ENCODE data around the gene NHERF1. TPM values are rescaled to one million over a fixed set of nuclear protein-coding genes. Genes with fewer than 3 reads are reported as not detected.
A peak's percentile ranks its signal among the peaks of the same experiment; 100 is the strongest.

The NHERF1 gene
- total RNA-seq, 2 donors from 2014 or later: 20.2 to 30.9 TPM

GRCh38 chr17:74738051-74738996 is 10.1 kb upstream of the NHERF1 start:
- TF ChIP-seq CTCF (IDR thresholded peaks at IDR 0.05): no peak
- Histone ChIP-seq H3K4me3 (peak overlapping the region in 1 of 2 donors; percentile 47), H3K27me3 (peaks cover 8 to 19% of the 10 kb centered on the region in 2 donors), H3K27ac (no peak overlapping the region), H3K36me3 (no peaks in the 10 kb centered on the region), H3K9me3 (no peaks in the 10 kb centered on the region), H3K4me1 (peaks cover 0 to 26% of the 10 kb centered on the region in 2 donors)
- no peak for DNase-seq (ENCODE audit: low spot score)

GRCh38 chr17:74739227-74739831 is 9.1 kb upstream of the NHERF1 start:
- Histone ChIP-seq H3K36me3 (no peaks in the 10 kb centered on the region), H3K9me3 (no peaks in the 10 kb centered on the region), H3K4me3 (no peak overlapping the region), H3K27ac (no peak overlapping the region), H3K4me1 (peaks cover 0 to 29% of the 10 kb centered on the region in 2 donors), H3K27me3 (peaks cover 8 to 19% of the 10 kb centered on the region in 2 donors)
- no peak for TF ChIP-seq CTCF (IDR thresholded peaks at IDR 0.05)
- DNase-seq (ENCODE audit: low spot score): no peak

GRCh38 chr17:74740173-74740572 is 8.3 kb upstream of the NHERF1 start:
- DNase-seq (ENCODE audit: low spot score): no peak
- peaks cover 8 to 19% of the 10 kb centered on the region in 2 donors for H3K27me3 ChIP-seq
- no peak overlapping the region for H3K4me3 ChIP-seq
- TF ChIP-seq CTCF (IDR thresholded peaks at IDR 0.05): no peak
- H3K4me1 ChIP-seq: peaks cover 0 to 35% of the 10 kb centered on the region in 2 donors
- H3K27ac ChIP-seq: no peak overlapping the region
- H3K9me3 ChIP-seq: no peaks in the 10 kb centered on the region
- no peaks in the 10 kb centered on the region for H3K36me3 ChIP-seq

GRCh38 chr17:74740641-74741387 is 7.6 kb upstream of the NHERF1 start:
- peaks cover 8 to 19% of the 10 kb centered on the region in 2 donors for H3K27me3 ChIP-seq

More at GRCh38 chr17:74740641-74741387, 7.6 kb upstream of the NHERF1 start:
- no peak for TF ChIP-seq CTCF (IDR thresholded peaks at IDR 0.05)
- Histone ChIP-seq H3K36me3 (no peaks in the 10 kb centered on the region), H3K4me3 (no peak overlapping the region), H3K9me3 (no peaks in the 10 kb centered on the region), H3K27ac (no peak overlapping the region), H3K4me1 (peaks cover 0 to 36% of the 10 kb centered on the region in 2 donors)
- DNase-seq (ENCODE audit: low spot score): no peak

All from right atrium auricular region (tissue), 2 donors.